Breast epithelium (tissue), 3 donors: ENCODE results near the gene FGF2.

Experiments used
- CTCF ChIP-seq, 3 donors: fragments of 450-650 bp; IDR thresholded peaks; one replicate each; pipeline ENCODE4 v1.5.1; 2016 to 2017; ENCODE audit warnings: antibody characterized with exemption in 3 of 3, mild to moderate bottlenecking in 3 of 3, moderate library complexity in 3 of 3
- POLR2A ChIP-seq: fragments of 450-650 bp; IDR thresholded peaks from one replicate; pipeline ENCODE4 v1.6.1; 2016; ENCODE audit warnings: antibody characterized with exemption, mild to moderate bottlenecking, moderate library complexity
- POLR2AphosphoS5 ChIP-seq, 3 donors: sonication (generic); formaldehyde crosslinking; IDR thresholded peaks; one replicate each; pipeline ENCODE4 v1.6.1; 2017; ENCODE audit warnings: antibody characterized with exemption in 3 of 3

GRCh38 chr4:122788935-122789334 lies 37.7 kb upstream of the FGF2 start:
- no peak for TF ChIP-seq CTCF (IDR thresholded peaks at IDR 0.05)
- TF ChIP-seq POLR2AphosphoS5 (IDR thresholded peaks at IDR 0.05) = no peak
- no peak for TF ChIP-seq POLR2A
